Suprapubic skin (tissue), 4 donors: ENCODE data around the gene DCAF8.

Experiments used
- CTCF ChIP-seq, 2 donors: fragments of 200-600 bp in 1 of 2; fragments of 450-650 bp in 1 of 2; sonication (generic) in 1 of 2; IDR thresholded peaks; one replicate each; pipeline ENCODE4 v1.5.1; 2016 to 2019; ENCODE audit warnings: antibody characterized with exemption in 2 of 2, mild to moderate bottlenecking in 1 of 2, moderate library complexity in 1 of 2
- EP300 ChIP-seq: sonication (generic); formaldehyde crosslinking; IDR thresholded peaks from one replicate; pipeline ENCODE4 v1.6.1; 2017; ENCODE audit warnings: antibody characterized with exemption
- POLR2A ChIP-seq, 2 donors: fragments of 450-650 bp; IDR thresholded peaks; one replicate each; pipeline ENCODE4 v1.6.1; 2017; ENCODE audit warnings: antibody characterized with exemption in 2 of 2, mild to moderate bottlenecking in 2 of 2, moderate library complexity in 2 of 2
- POLR2AphosphoS5 ChIP-seq, 3 donors: sonication (generic); formaldehyde crosslinking; IDR thresholded peaks; one replicate each; pipeline ENCODE4 v1.6.1; 2017; ENCODE audit warnings: antibody characterized with exemption in 3 of 3

GRCh38 chr1:160296036-160296435 lies 33.7 kb upstream of the DCAF8 start:
- no peak for TF ChIP-seq POLR2A (IDR thresholded peaks at IDR 0.05)
- TF ChIP-seq EP300: no peak
- no peak for TF ChIP-seq CTCF (IDR thresholded peaks at IDR 0.05)
- no peak for TF ChIP-seq POLR2AphosphoS5 (IDR thresholded peaks at IDR 0.05)
